Sigmoid colon (tissue), 7 donors: Measurements from ENCODE around the gene ZNF189. TPM values are rescaled to one million over a fixed set of nuclear protein-coding genes. Genes with fewer than 3 reads are reported as not detected.

ENCODE experiments used
- DNase-seq: peaks from one replicate; pipeline ENCODE4 v3.0.0-alpha.2; 2019
- H3K27ac ChIP-seq, 4 donors: fragments of 200-600 bp; sonication (generic); one replicate each; pipeline ENCODE4 v1.5.1; 2016 to 2019; ENCODE audit warnings: mild to moderate bottlenecking in 1 of 4
- H3K27me3 ChIP-seq, 3 donors: fragments of 200-600 bp; sonication (generic); one replicate each; pipeline ENCODE4 v1.5.1; 2019; ENCODE audit warnings: mild to moderate bottlenecking in 1 of 3
- H3K36me3 ChIP-seq, 4 donors: fragments of 200-600 bp; sonication (generic); one replicate each; pipeline ENCODE4 v1.5.1; 2016 to 2019
- H3K4me1 ChIP-seq, 4 donors: fragments of 200-600 bp; sonication (generic); one replicate each; pipeline ENCODE4 v1.5.1; 2017 to 2019
- H3K4me3 ChIP-seq, 4 donors: fragments of 200-600 bp; sonication (generic); one replicate each; pipeline ENCODE4 v1.5.1; 2017 to 2019; ENCODE audit warnings: mild to moderate bottlenecking in 2 of 4, moderate library complexity in 1 of 4
- H3K9me3 ChIP-seq, 4 donors: fragments of 200-600 bp in 3 of 4; sonication (generic) in 3 of 4; one replicate each; pipeline versions ENCODE4 v1.5.1 to v1.6.1; 2013 to 2019
- CTCF ChIP-seq, 4 experiments: fragments of 450-650 bp in 3 of 4; fragments of 200-600 bp in 1 of 4; IDR thresholded peaks; one replicate each; pipeline ENCODE4 v1.5.1; 2016 to 2019; ENCODE audit warnings: antibody characterized with exemption in 4 of 4, mild to moderate bottlenecking in 3 of 4, moderate library complexity in 2 of 4
- EP300 ChIP-seq, 4 donors: sonication (generic); formaldehyde crosslinking; IDR thresholded peaks; one replicate each; pipeline ENCODE4 v1.6.1; 2017; ENCODE audit warnings: antibody characterized with exemption in 4 of 4
- POLR2A ChIP-seq, 2 donors: fragments of 450-650 bp; IDR thresholded peaks; one replicate each; pipeline ENCODE4 v1.6.1; 2016; ENCODE audit warnings: antibody characterized with exemption in 2 of 2, mild to moderate bottlenecking in 2 of 2, moderate library complexity in 2 of 2
- POLR2AphosphoS5 ChIP-seq, 4 donors: sonication (generic); formaldehyde crosslinking; IDR thresholded peaks; one replicate each; pipeline ENCODE4 v1.6.1; 2017; ENCODE audit warnings: antibody characterized with exemption in 4 of 4
- WGBS, 2 donors: extraction: QIAGEN DNeasy Blood & Tissue Kit; methylation state at CpG; one replicate each; pipeline ENCODE4 v1.1.7; 2013; 5-methylcytosine and 5-hydroxymethylcytosine counted together
- intact Hi-C: fragments of 100-400 bp; cut with DNase I; formaldehyde crosslinking; loops from one replicate; pipeline ENCODE4 v1.15.1; 2023
- polyA plus RNA-seq, 3 donors: library from polyadenylated mRNA; stranded (reverse); fragments of 200-250 nt; gene quantifications; one replicate each; pipeline ENCODE4 v1.2.3, GENCODE V29; 2013
- total RNA-seq, 4 donors: library from RNA; depleted of rRNA; stranded (reverse); fragments of >200 nt; gene quantifications; one replicate each; pipeline ENCODE4 v1.1.0, GENCODE V29; 2016
- donor health status: healthy with polysubstance abuse.
- donor health status: Bipolar disorder and iron deficiency.
- donor health status: healthy.

The ZNF189 gene
- total and polyA plus RNA-seq, 7 donors = 5.3 to 26.0 (median 21.2) TPM

GRCh38 chr9:101417977-101418376 is 19.3 kb downstream of the ZNF189 start:
- peaks cover 0 to 39% (median 11%) of the 10 kb centered on the region in 4 donors for H3K9me3 ChIP-seq
- H3K27ac ChIP-seq = no peak overlapping the region
- intact Hi-C loops = no loop called here
- no peaks in the 10 kb centered on the region for H3K27me3 ChIP-seq
- H3K4me1 ChIP-seq = no peaks in the 10 kb centered on the region
- no peak for DNase-seq
- TF ChIP-seq POLR2A (IDR thresholded peaks at IDR 0.05) = no peak
- TF ChIP-seq POLR2AphosphoS5 (IDR thresholded peaks at IDR 0.05) = no peak
- no peak for TF ChIP-seq CTCF (IDR thresholded peaks at IDR 0.05)
- TF ChIP-seq EP300 (IDR thresholded peaks at IDR 0.05) = no peak
- no peak overlapping the region for H3K4me3 ChIP-seq
- peaks cover 0 to 9% (median 0%) of the 10 kb centered on the region in 4 donors for H3K36me3 ChIP-seq

- intact Hi-C loops = no loop called here
- no peak for DNase-seq
- no peaks in the 10 kb centered on the region for H3K4me1 ChIP-seq
- H3K9me3 ChIP-seq = peaks cover 0 to 31% (median 6%) of the 10 kb centered on the region in 4 donors
- no peak overlapping the region for H3K4me3 ChIP-seq
- WGBS, 2 donors = 85 to 92% methylated on average over 7 of the region's 7 CpGs
- no peaks in the 10 kb centered on the region for H3K27me3 ChIP-seq
- peaks cover 0 to 9% (median 0%) of the 10 kb centered on the region in 4 donors for H3K36me3 ChIP-seq
- no peak overlapping the region for H3K27ac ChIP-seq
- TF ChIP-seq POLR2AphosphoS5 (IDR thresholded peaks at IDR 0.05) = no peak
- no peak for TF ChIP-seq EP300 (IDR thresholded peaks at IDR 0.05)
- no peak for TF ChIP-seq CTCF (IDR thresholded peaks at IDR 0.05)
- TF ChIP-seq POLR2A (IDR thresholded peaks at IDR 0.05) = no peak
Measured at GRCh38 chr9:101418518-101419430, 20.1 kb downstream of the ZNF189 start.

- no peak for TF ChIP-seq POLR2AphosphoS5 (IDR thresholded peaks at IDR 0.05)
- no peak for TF ChIP-seq CTCF (IDR thresholded peaks at IDR 0.05)
- TF ChIP-seq POLR2A (IDR thresholded peaks at IDR 0.05) = no peak
- TF ChIP-seq EP300 (IDR thresholded peaks at IDR 0.05) = no peak
- Histone ChIP-seq H3K36me3 (peaks cover 0 to 8% (median 0%) of the 10 kb centered on the region in 4 donors), H3K4me1 (no peaks in the 10 kb centered on the region), H3K4me3 (no peak overlapping the region), H3K27ac (no peak overlapping the region), H3K9me3 (peaks cover 0 to 23% (median 2%) of the 10 kb centered on the region in 4 donors), H3K27me3 (no peaks in the 10 kb centered on the region)
- intact Hi-C loops = no loop called here
- 91 to 93% methylated on average over 2 of the region's 2 CpGs for WGBS, 2 donors
- DNase-seq = no peak
Measured at GRCh38 chr9:101419863-101420262, 21.2 kb downstream of the ZNF189 start.

GRCh38 chr9:101421653-101422065 is 23.0 kb downstream of the ZNF189 start:
- no peak for DNase-seq
- WGBS, 2 donors = 34 to 81% methylated on average over 5 of the region's 5 CpGs
- H3K36me3 ChIP-seq = no peaks in the 10 kb centered on the region
- peaks cover 0 to 10% (median 1%) of the 10 kb centered on the region in 4 donors for H3K9me3 ChIP-seq
- H3K4me1 ChIP-seq = no peaks in the 10 kb centered on the region
- intact Hi-C loops = no loop called here
- no peak overlapping the region for H3K4me3 ChIP-seq
- H3K27ac ChIP-seq = no peak overlapping the region
- TF ChIP-seq EP300 (IDR thresholded peaks at IDR 0.05) = no peak
- TF ChIP-seq POLR2AphosphoS5 (IDR thresholded peaks at IDR 0.05) = no peak
- no peak for TF ChIP-seq POLR2A (IDR thresholded peaks at IDR 0.05)
- no peak for TF ChIP-seq CTCF (IDR thresholded peaks at IDR 0.05)
- no peaks in the 10 kb centered on the region for H3K27me3 ChIP-seq
